ENCODE measurements around the gene SORCS2. TPM values are rescaled to one million over a fixed set of nuclear protein-coding genes. Genes with fewer than 3 reads are reported as not detected.

SORCS2 gene
- polyA plus RNA-seq, 1 donor (not counting 4 experiments of a cell fraction or from before 2014, with no cell fraction given), result 0.09 TPM

DNA sequence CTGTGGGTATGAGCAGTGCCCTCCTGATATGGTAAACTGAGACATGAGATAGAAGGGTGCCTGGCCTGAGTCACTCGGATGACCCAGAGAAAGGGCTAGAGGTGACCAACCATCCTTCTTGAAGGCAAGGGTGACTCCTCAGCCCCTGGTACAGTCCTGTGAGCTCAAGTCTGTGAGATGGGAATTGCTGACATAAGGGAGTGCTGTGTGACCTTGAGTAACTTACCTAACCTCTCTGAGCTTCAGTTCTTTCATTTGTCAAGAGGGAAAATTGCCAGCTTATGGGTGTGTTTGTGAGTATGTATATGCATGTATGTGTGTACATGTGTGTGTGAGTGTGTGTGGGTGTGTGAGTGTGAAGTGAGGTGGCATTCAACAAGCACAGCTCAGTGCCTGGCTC lies 452.8 kb downstream of the SORCS2 start:
- TF ChIP-seq, protein P1, sequence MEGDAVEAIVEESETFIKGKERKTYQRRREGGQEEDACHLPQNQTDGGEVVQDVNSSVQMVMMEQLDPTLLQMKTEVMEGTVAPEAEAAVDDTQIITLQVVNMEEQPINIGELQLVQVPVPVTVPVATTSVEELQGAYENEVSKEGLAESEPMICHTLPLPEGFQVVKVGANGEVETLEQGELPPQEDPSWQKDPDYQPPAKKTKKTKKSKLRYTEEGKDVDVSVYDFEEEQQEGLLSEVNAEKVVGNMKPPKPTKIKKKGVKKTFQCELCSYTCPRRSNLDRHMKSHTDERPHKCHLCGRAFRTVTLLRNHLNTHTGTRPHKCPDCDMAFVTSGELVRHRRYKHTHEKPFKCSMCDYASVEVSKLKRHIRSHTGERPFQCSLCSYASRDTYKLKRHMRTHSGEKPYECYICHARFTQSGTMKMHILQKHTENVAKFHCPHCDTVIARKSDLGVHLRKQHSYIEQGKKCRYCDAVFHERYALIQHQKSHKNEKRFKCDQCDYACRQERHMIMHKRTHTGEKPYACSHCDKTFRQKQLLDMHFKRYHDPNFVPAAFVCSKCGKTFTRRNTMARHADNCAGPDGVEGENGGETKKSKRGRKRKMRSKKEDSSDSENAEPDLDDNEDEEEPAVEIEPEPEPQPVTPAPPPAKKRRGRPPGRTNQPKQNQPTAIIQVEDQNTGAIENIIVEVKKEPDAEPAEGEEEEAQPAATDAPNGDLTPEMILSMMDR (optimal IDR thresholded peaks at IDR 0.05 in 1 of 3, IDR thresholded peaks at IDR 0.05 in 1 of 3, conservative IDR thresholded peaks at IDR 0.05 in 1 of 3; ENCODE audit: extremely low read depth in 1 of 3, insufficient read depth in 2 of 3, low read length in 3 of 3), result no peak
- TF ChIP-seq EZH2 (IDR thresholded peaks at IDR 0.05; ENCODE audit: low read length), result no peak
- no peaks in the 10 kb centered on the region for H3K9me3 ChIP-seq (ENCODE audit: control insufficient read depth, low read depth, low read length)
- H3K36me3 ChIP-seq (ENCODE audit: control insufficient read depth in 2 of 2, extremely low read depth in 1 of 2, insufficient read depth in 2 of 2, low read length in 2 of 2), result no peaks in the 10 kb centered on the region
- no peak overlapping the region for H3K27ac ChIP-seq (ENCODE audit: control insufficient read depth, insufficient read depth, low read length)
- dilution Hi-C loops (cut with MboI; ENCODE audit: extremely low pct_ligation_motif_present, low sequenced_read_pairs), result no loop called here
- H3K9me1 ChIP-seq (ENCODE audit: control insufficient read depth, extremely low read depth, insufficient read depth, low read length), result no peaks in the 10 kb centered on the region
- DNase-seq (ENCODE audit: low read depth, low spot score) (no peak), FAIRE-seq (no peak)
- no peak overlapping the region for H3K4me2 ChIP-seq (ENCODE audit: control insufficient read depth, extremely low read depth, insufficient read depth, low read depth, low read length)
- no peak overlapping the region for H3K4me3 ChIP-seq (ENCODE audit: control insufficient read depth in 2 of 3, extremely low read depth in 1 of 3, insufficient read depth in 2 of 3, low read depth in 1 of 3, low read length in 3 of 3)
- no peaks in the 10 kb centered on the region for H4K20me1 ChIP-seq (ENCODE audit: control insufficient read depth, extremely low read depth, insufficient read depth, low read length)
- no peak overlapping the region for H2AFZ ChIP-seq (ENCODE audit: control insufficient read depth, low read length)
- H3K79me2 ChIP-seq (ENCODE audit: control insufficient read depth, insufficient read depth, low read length), result no peaks in the 10 kb centered on the region
- H3K4me1 ChIP-seq (ENCODE audit: control insufficient read depth, extremely low read depth, insufficient read depth, low read length), result peaks cover 9% of the 10 kb centered on the region
- H3K27me3 ChIP-seq (ENCODE audit: control insufficient read depth, extremely low read depth, insufficient read depth, low read length), result peaks cover 3% of the 10 kb centered on the region
- H3K9ac ChIP-seq (ENCODE audit: control insufficient read depth, extremely low read depth, insufficient read depth, low read length), result no peak overlapping the region

DNA sequence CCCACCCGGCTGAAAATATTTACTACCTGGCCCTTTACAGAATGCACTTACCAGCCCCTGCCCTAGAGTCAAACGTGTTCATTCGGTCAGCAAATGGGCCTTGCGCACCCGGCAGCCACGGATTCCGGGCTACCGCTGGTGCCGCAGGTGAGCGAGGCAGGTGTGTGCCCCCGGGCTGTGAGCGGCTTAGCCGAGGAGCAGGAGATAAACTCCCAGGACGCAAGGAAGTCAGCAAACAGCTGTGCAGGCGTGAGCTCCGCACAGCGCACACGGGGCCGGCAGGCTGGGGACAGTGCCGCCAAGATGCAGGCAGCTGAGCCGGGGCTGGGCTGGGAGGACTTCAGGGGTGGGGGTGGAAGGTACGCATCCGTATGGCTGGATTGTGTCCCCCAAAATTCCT lies 453.6 kb downstream of the SORCS2 start:
- TF ChIP-seq, protein P1 (optimal IDR thresholded peaks at IDR 0.05 in 1 of 3, IDR thresholded peaks at IDR 0.05 in 1 of 3, conservative IDR thresholded peaks at IDR 0.05 in 1 of 3; ENCODE audit: extremely low read depth in 1 of 3, insufficient read depth in 2 of 3, low read length in 3 of 3), result no peak
- no peak for TF ChIP-seq EZH2 (IDR thresholded peaks at IDR 0.05; ENCODE audit: low read length)
- no peaks in the 10 kb centered on the region for H3K9me3 ChIP-seq (ENCODE audit: control insufficient read depth, low read depth, low read length)
- no peak overlapping the region for H3K4me2 ChIP-seq (ENCODE audit: control insufficient read depth, extremely low read depth, insufficient read depth, low read depth, low read length)
- H3K27ac ChIP-seq (ENCODE audit: control insufficient read depth, insufficient read depth, low read length), result no peak overlapping the region
- H3K9ac ChIP-seq (ENCODE audit: control insufficient read depth, extremely low read depth, insufficient read depth, low read length), result no peak overlapping the region
- no peak overlapping the region for H3K4me3 ChIP-seq (ENCODE audit: control insufficient read depth in 2 of 3, extremely low read depth in 1 of 3, insufficient read depth in 2 of 3, low read depth in 1 of 3, low read length in 3 of 3)
- no peaks in the 10 kb centered on the region for H3K79me2 ChIP-seq (ENCODE audit: control insufficient read depth, insufficient read depth, low read length)
- peaks cover 3% of the 10 kb centered on the region for H3K27me3 ChIP-seq (ENCODE audit: control insufficient read depth, extremely low read depth, insufficient read depth, low read length)
- H2AFZ ChIP-seq (ENCODE audit: control insufficient read depth, low read length), result no peak overlapping the region
- H3K9me1 ChIP-seq (ENCODE audit: control insufficient read depth, extremely low read depth, insufficient read depth, low read length), result no peaks in the 10 kb centered on the region
- DNase-seq (ENCODE audit: low read depth, low spot score) (no peak), FAIRE-seq (no peak)
- H3K36me3 ChIP-seq (ENCODE audit: control insufficient read depth in 2 of 2, extremely low read depth in 1 of 2, insufficient read depth in 2 of 2, low read length in 2 of 2), result no peaks in the 10 kb centered on the region
- H4K20me1 ChIP-seq (ENCODE audit: control insufficient read depth, extremely low read depth, insufficient read depth, low read length), result no peaks in the 10 kb centered on the region
- peaks cover 16% of the 10 kb centered on the region for H3K4me1 ChIP-seq (ENCODE audit: control insufficient read depth, extremely low read depth, insufficient read depth, low read length)
- dilution Hi-C loops (cut with MboI; ENCODE audit: extremely low pct_ligation_motif_present, low sequenced_read_pairs), result no loop called here

All from keratinocyte (primary cell).